Measurements from ENCODE around the gene COPE. TPM values are rescaled to one million over a fixed set of nuclear protein-coding genes. Genes with fewer than 3 reads are reported as not detected.
A peak's percentile ranks its signal among the peaks of the same experiment; 100 is the strongest.

The COPE gene
- total RNA-seq, 1 donor from 2014 or later: 67.8 TPM

- no peak overlapping the region for H3K27ac ChIP-seq (ENCODE audit: low read depth, low read length)
- H3K9ac ChIP-seq (ENCODE audit: low read depth in 1 of 3, low read length in 3 of 3): no peak overlapping the region
- peaks cover 18 to 30% (median 25%) of the 10 kb centered on the region in 3 donors for H3K4me1 ChIP-seq (ENCODE audit: control insufficient read depth in 3 of 3, insufficient read depth in 3 of 3, low read length in 3 of 3)
- H3K36me3 ChIP-seq (ENCODE audit: control insufficient read depth in 3 of 3, insufficient read depth in 3 of 3, low read length in 3 of 3): peaks cover 6 to 14% (median 11%) of the 10 kb centered on the region in 3 donors
- no peaks in the 10 kb centered on the region for H3K9me3 ChIP-seq (ENCODE audit: control insufficient read depth in 3 of 3, low read length in 3 of 3)
- peaks cover 0 to 6% (median 3%) of the 10 kb centered on the region in 3 donors for H3K27me3 ChIP-seq (ENCODE audit: control insufficient read depth in 3 of 3, insufficient read depth in 3 of 3, low read length in 3 of 3)
- peak overlapping the region in 1 of 3 donors; percentile 41 for H3K4me3 ChIP-seq (ENCODE audit: low read length in 3 of 3)
Observed at GRCh38 chr19:18896421-18896841, 22.8 kb downstream of the COPE start.

- Histone ChIP-seq H3K36me3 (ENCODE audit: control insufficient read depth in 3 of 3, insufficient read depth in 3 of 3, low read length in 3 of 3) (peaks cover 2 to 9% (median 7%) of the 10 kb centered on the region in 3 donors), H3K9ac (ENCODE audit: low read depth in 1 of 3, low read length in 3 of 3) (peak within 1 kb of the TSS; percentile 65 to 80 (median 68)), H3K4me1 (ENCODE audit: control insufficient read depth in 3 of 3, insufficient read depth in 3 of 3, low read length in 3 of 3) (peaks cover 18 to 30% (median 25%) of the 10 kb centered on the region in 3 donors), H3K4me3 (ENCODE audit: low read length in 3 of 3) (peak within 1 kb of the TSS; percentile 59 to 73 (median 68)), H3K27ac (ENCODE audit: low read depth, low read length) (no peak within 1 kb of the TSS), H3K27me3 (ENCODE audit: control insufficient read depth in 3 of 3, insufficient read depth in 3 of 3, low read length in 3 of 3) (peaks cover 0 to 6% (median 3%) of the 10 kb centered on the region in 3 donors), H3K9me3 (ENCODE audit: control insufficient read depth in 3 of 3, low read length in 3 of 3) (no peaks in the 10 kb centered on the region)
Observed at GRCh38 chr19:18895824-18896341, 23.3 kb downstream of the COPE start, which contains the start of gene CERS1. Gene CERS1, minus strand, starts transcription at chr19:18896158. Its CDS starts 86 bp downstream, at chr19:18896072.

- Histone ChIP-seq H3K27ac (ENCODE audit: low read depth, low read length) (no peak overlapping the region), H3K4me3 (ENCODE audit: low read length in 3 of 3) (peak overlapping the region; percentile 59 to 73 (median 68)), H3K27me3 (ENCODE audit: control insufficient read depth in 3 of 3, insufficient read depth in 3 of 3, low read length in 3 of 3) (peaks cover 0 to 6% (median 3%) of the 10 kb centered on the region in 3 donors), H3K4me1 (ENCODE audit: control insufficient read depth in 3 of 3, insufficient read depth in 3 of 3, low read length in 3 of 3) (peaks cover 18 to 30% (median 25%) of the 10 kb centered on the region in 3 donors), H3K36me3 (ENCODE audit: control insufficient read depth in 3 of 3, insufficient read depth in 3 of 3, low read length in 3 of 3) (peaks cover 2 to 5% (median 3%) of the 10 kb centered on the region in 3 donors), H3K9me3 (ENCODE audit: control insufficient read depth in 3 of 3, low read length in 3 of 3) (no peaks in the 10 kb centered on the region), H3K9ac (ENCODE audit: low read depth in 1 of 3, low read length in 3 of 3) (peak overlapping the region; percentile 65 to 80 (median 68))
Observed at GRCh38 chr19:18895038-18895823, 24.0 kb downstream of the COPE start.

- H3K27me3 ChIP-seq (ENCODE audit: control insufficient read depth in 3 of 3, insufficient read depth in 3 of 3, low read length in 3 of 3): peaks cover 0 to 6% (median 3%) of the 10 kb centered on the region in 3 donors
- H3K27ac ChIP-seq (ENCODE audit: low read depth, low read length): peak overlapping the region; percentile 82
- H3K9me3 ChIP-seq (ENCODE audit: control insufficient read depth in 3 of 3, low read length in 3 of 3): no peaks in the 10 kb centered on the region
- peak overlapping the region; percentile 65 to 80 (median 68) for H3K9ac ChIP-seq (ENCODE audit: low read depth in 1 of 3, low read length in 3 of 3)
- peaks cover 18 to 30% (median 25%) of the 10 kb centered on the region in 3 donors for H3K4me1 ChIP-seq (ENCODE audit: control insufficient read depth in 3 of 3, insufficient read depth in 3 of 3, low read length in 3 of 3)
- H3K36me3 ChIP-seq (ENCODE audit: control insufficient read depth in 3 of 3, insufficient read depth in 3 of 3, low read length in 3 of 3): peaks cover 0 to under 1% (median 0%) of the 10 kb centered on the region in 3 donors
- peak overlapping the region; percentile 59 to 73 (median 68) for H3K4me3 ChIP-seq (ENCODE audit: low read length in 3 of 3)
Observed at GRCh38 chr19:18894254-18895037, 24.7 kb downstream of the COPE start.

- H3K4me3 ChIP-seq (ENCODE audit: low read length in 3 of 3): peak overlapping the region; percentile 48 to 66 (median 54)
- H3K36me3 ChIP-seq (ENCODE audit: control insufficient read depth in 3 of 3, insufficient read depth in 3 of 3, low read length in 3 of 3): no peaks in the 10 kb centered on the region
- peaks cover 18 to 30% (median 25%) of the 10 kb centered on the region in 3 donors for H3K4me1 ChIP-seq (ENCODE audit: control insufficient read depth in 3 of 3, insufficient read depth in 3 of 3, low read length in 3 of 3)
- peaks cover 0 to 6% (median 3%) of the 10 kb centered on the region in 3 donors for H3K27me3 ChIP-seq (ENCODE audit: control insufficient read depth in 3 of 3, insufficient read depth in 3 of 3, low read length in 3 of 3)
- H3K9ac ChIP-seq (ENCODE audit: low read depth in 1 of 3, low read length in 3 of 3): peak overlapping the region; percentile 57 to 76 (median 74)
- H3K27ac ChIP-seq (ENCODE audit: low read depth, low read length): peak overlapping the region; percentile 82
- H3K9me3 ChIP-seq (ENCODE audit: control insufficient read depth in 3 of 3, low read length in 3 of 3): no peaks in the 10 kb centered on the region
Observed at GRCh38 chr19:18893587-18894253, 25.5 kb downstream of the COPE start.

- peaks cover 0 to 6% (median 3%) of the 10 kb centered on the region in 3 donors for H3K27me3 ChIP-seq (ENCODE audit: control insufficient read depth in 3 of 3, insufficient read depth in 3 of 3, low read length in 3 of 3)
- no peak overlapping the region for H3K9ac ChIP-seq (ENCODE audit: low read depth in 1 of 3, low read length in 3 of 3)
- H3K4me3 ChIP-seq (ENCODE audit: low read length in 3 of 3): no peak overlapping the region
- H3K9me3 ChIP-seq (ENCODE audit: control insufficient read depth in 3 of 3, low read length in 3 of 3): no peaks in the 10 kb centered on the region
- peaks cover 14 to 19% (median 19%) of the 10 kb centered on the region in 3 donors for H3K4me1 ChIP-seq (ENCODE audit: control insufficient read depth in 3 of 3, insufficient read depth in 3 of 3, low read length in 3 of 3)
- H3K36me3 ChIP-seq (ENCODE audit: control insufficient read depth in 3 of 3, insufficient read depth in 3 of 3, low read length in 3 of 3): peaks cover 0 to 3% (median 0%) of the 10 kb centered on the region in 3 donors
- H3K27ac ChIP-seq (ENCODE audit: low read depth, low read length): no peak overlapping the region
Observed at GRCh38 chr19:18889949-18890745, 29.0 kb downstream of the COPE start.

GRCh38 chr19:18886972-18887371 is 32.2 kb downstream of the COPE start:
- peaks cover 3 to 7% (median 5%) of the 10 kb centered on the region in 3 donors for H3K36me3 ChIP-seq (ENCODE audit: control insufficient read depth in 3 of 3, insufficient read depth in 3 of 3, low read length in 3 of 3)
- H3K9me3 ChIP-seq (ENCODE audit: control insufficient read depth in 3 of 3, low read length in 3 of 3): no peaks in the 10 kb centered on the region
- no peaks in the 10 kb centered on the region for H3K4me1 ChIP-seq (ENCODE audit: control insufficient read depth in 3 of 3, insufficient read depth in 3 of 3, low read length in 3 of 3)
- H3K27me3 ChIP-seq (ENCODE audit: control insufficient read depth in 3 of 3, insufficient read depth in 3 of 3, low read length in 3 of 3): no peaks in the 10 kb centered on the region
- H3K4me3 ChIP-seq (ENCODE audit: low read length in 3 of 3): no peak overlapping the region
- no peak overlapping the region for H3K27ac ChIP-seq (ENCODE audit: low read depth, low read length)
- H3K9ac ChIP-seq (ENCODE audit: low read depth in 1 of 3, low read length in 3 of 3): no peak overlapping the region

GRCh38 chr19:18883526-18884304 is 35.5 kb downstream of the COPE start:
- Histone ChIP-seq H3K9me3 (ENCODE audit: control insufficient read depth in 3 of 3, low read length in 3 of 3) (no peaks in the 10 kb centered on the region), H3K27ac (ENCODE audit: low read depth, low read length) (no peak overlapping the region), H3K27me3 (ENCODE audit: control insufficient read depth in 3 of 3, insufficient read depth in 3 of 3, low read length in 3 of 3) (no peaks in the 10 kb centered on the region), H3K36me3 (ENCODE audit: control insufficient read depth in 3 of 3, insufficient read depth in 3 of 3, low read length in 3 of 3) (peaks cover 8 to 21% (median 9%) of the 10 kb centered on the region in 3 donors), H3K4me1 (ENCODE audit: control insufficient read depth in 3 of 3, insufficient read depth in 3 of 3, low read length in 3 of 3) (no peaks in the 10 kb centered on the region), H3K4me3 (ENCODE audit: low read length in 3 of 3) (no peak overlapping the region), H3K9ac (ENCODE audit: low read depth in 1 of 3, low read length in 3 of 3) (no peak overlapping the region)

All from skeletal muscle tissue (tissue), 4 donors.